H1 (cell line): ENCODE results near the gene CISH. TPM values are rescaled to one million over a fixed set of nuclear protein-coding genes. Genes with fewer than 3 reads are reported as not detected.

Experiments
- SIRT6 ChIP-seq: IDR thresholded peaks from one replicate; pipeline ENCODE4 v1.7.1; 2012; ENCODE audit warnings: low read length, inconsistent platforms
- polyA plus RNA-seq, 7 experiments: library from polyadenylated mRNA; depleted of rRNA in 3 of 7; stranded (reverse) in 5 of 7; unstranded in 2 of 7; fragments of >200 nt in 5 of 7; fragments of 200-250 nt in 2 of 7; gene quantifications; 1 replicate in 5 of 7; 2 replicates in 1 of 7; 4 replicates in 1 of 7; pipeline versions ENCODE4 v1.2.1 to v1.2.3, GENCODE V29; 2011 to 2013; ENCODE audit warnings: missing spikeins in 2 of 7, mixed read lengths in 2 of 7
- total RNA-seq: library from RNA; stranded (reverse); fragmentation: NEBNext Ultra II Directional; extraction: Animal tissue kit (Norgen Biotek cat#: 25700); gene quantifications from 2 replicates; pipeline ENCODE4 v1.2.1, GENCODE V29; 2021

CISH gene
- total and polyA plus RNA-seq, 2 of the 8 experiments (the other 6 are each of a cell fraction or from before 2014, with no cell fraction given), result 1.9 to 2.2 TPM

- no peak for TF ChIP-seq SIRT6
These were observed 16.0 kb upstream of the CISH start (continued) for GRCh38 chr3:50627407-50628051.
